Fibroblast of skin of left quadriceps (primary cell): ENCODE data around the gene HBB.
"Not testable (repeated sequence)": the region's sequence is repeated elsewhere in the genome, so short reads cannot be mapped to it uniquely, and the experiment has no call there.

Source experiments
- DNase-seq, 2 experiments: peaks; one replicate each; pipeline ENCODE4 v3.0.0-alpha.2; 2013; ENCODE audit warnings: low read depth in 2 of 2

Gene HBB

DNA sequence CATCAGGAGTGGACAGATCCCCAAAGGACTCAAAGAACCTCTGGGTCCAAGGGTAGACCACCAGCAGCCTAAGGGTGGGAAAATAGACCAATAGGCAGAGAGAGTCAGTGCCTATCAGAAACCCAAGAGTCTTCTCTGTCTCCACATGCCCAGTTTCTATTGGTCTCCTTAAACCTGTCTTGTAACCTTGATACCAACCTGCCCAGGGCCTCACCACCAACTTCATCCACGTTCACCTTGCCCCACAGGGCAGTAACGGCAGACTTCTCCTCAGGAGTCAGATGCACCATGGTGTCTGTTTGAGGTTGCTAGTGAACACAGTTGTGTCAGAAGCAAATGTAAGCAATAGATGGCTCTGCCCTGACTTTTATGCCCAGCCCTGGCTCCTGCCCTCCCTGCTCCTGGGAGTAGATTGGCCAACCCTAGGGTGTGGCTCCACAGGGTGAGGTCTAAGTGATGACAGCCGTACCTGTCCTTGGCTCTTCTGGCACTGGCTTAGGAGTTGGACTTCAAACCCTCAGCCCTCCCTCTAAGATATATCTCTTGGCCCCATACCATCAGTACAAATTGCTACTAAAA, at the start of gene HBB:
HBB (minus strand) TSS at position 340 of the 579 bp plus-strand sequence; CDS start at position 290, 50 bp downstream.
- no peak for DNase-seq

DNA sequence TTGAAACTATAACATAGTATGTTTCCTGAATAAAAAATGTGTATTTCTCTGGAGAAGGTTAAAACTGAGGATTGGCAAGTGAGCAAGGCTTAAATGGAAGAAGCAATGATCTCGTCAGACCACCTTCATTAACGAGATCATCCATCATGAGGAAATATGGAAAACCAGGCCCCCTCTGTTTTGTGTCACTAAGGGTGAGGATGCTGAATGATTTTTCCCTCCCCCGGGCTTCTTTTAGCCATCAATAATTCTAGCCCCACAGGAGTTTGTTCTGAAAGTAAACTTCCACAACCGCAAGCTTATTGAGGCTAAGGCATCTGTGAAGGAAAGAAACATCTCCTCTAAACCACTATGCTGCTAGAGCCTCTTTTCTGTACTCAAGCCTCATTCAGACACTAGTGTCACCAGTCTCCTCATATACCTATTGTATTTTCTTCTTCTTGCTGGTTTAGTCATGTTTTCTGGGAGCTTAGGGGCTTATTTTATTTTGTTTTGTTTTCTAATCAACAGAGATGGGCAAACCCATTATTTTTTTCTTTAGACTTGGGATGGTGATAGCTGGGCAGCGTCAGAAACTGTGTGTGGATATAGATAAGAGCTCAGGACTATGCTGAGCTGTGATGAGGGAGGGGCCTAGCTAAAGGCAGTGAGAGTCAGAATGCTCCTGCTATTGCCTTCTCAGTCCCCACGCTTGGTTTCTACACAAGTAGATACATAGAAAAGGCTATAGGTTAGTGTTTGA, 48.7 kb upstream of the HBB start:
- DNase-seq: no peak

DNA sequence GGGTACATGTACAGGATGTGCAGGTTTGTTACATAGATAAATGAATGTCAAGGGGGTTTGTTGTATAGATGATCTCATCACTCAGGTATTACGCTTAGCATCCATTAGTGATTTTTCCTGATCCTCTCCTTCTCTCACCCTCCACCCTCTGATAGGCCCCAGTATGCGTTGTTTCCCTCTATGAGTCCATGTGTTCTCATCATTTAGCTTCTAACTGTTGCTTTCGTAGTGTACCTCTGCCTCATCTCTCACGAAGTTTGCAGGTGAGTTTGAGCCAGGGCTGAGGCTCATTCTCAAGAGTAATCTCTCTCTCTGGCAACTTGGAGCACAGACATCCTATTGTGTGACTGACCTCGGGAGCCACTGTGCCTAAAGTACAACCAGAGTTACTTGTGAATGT, 47.5 kb upstream of the HBB start:
- DNase-seq: no peak

DNA sequence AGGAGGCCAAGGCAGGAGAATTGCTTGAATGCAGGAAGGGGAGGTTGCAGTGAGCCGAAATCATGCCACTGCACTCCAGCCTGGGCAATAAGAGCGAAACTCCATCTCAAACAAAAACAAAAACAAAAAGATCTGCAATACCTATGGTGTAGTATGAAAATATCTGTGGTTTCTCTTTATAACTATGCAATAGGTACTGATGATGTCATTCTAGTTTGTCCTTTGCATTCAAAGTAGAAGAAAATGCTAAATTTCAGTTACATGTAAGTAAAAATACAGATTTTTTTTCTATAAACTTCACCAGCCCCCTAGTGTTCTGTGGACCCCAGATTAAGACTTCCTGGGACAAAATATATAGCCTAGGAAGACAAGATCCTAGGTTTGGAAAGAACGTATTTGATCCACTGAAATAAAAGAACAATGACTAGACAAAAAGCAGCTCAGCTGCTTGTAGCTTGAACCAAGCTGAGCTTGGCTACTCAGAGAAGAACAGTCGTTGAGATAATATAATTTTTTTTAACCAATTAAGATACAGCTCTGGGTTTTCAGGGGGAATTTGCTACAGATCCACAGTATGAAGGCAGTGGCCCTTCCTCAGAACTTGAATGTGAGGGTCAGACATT, 45.6 kb upstream of the HBB start:
- no peak for DNase-seq

DNA sequence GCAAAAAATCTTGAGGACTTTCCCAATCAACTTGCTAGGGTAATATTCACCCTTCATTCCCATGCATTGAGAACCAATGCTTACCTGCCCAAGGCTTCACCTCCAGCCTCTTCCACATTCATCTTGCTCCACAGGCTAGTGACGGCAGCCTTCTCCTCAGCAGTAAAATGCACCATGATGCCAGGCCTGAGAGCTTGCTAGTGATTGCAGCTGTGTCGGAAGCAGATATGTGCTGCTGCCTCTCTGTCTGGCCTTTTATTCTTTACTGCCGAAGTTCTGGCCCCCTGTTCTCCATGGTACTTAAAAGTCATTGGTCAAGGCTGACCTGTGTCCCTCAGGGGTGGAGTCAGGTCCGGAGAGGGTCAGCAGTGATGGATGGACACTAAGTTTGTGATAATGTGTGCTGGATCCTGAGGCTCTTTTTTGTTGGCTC, 42.9 kb upstream of the HBB start, which contains the start of gene HBE1:
HBE1 (minus strand) TSS at position 231 of the 433 bp plus-strand sequence; CDS start at position 176, 55 bp downstream.
- DNase-seq: no peak

DNA sequence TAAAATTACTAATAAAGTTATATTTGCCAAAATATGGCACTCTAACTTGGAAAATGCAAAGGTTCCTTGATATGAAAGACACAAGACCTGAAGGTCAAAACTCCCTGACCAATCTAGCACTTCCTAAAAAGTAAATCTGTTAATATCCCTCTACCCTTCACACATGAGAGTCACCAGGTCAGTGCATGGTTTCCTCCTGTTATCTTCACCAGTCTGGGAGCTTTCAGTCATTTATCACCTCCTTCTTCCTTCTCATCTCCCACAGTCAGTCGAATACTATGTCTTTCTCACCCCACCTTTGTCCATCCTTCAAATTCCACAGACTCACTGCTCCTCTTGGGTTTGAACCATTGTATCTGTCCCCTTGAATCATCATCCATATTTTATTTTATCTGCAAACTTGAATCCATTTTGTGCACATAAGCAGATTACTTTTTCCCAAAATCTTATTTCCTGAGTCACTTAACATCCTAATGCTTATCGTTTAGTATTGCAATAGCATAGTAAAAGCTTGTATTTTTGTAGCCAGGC, 40.2 kb upstream of the HBB start:
- no peak for DNase-seq

DNA sequence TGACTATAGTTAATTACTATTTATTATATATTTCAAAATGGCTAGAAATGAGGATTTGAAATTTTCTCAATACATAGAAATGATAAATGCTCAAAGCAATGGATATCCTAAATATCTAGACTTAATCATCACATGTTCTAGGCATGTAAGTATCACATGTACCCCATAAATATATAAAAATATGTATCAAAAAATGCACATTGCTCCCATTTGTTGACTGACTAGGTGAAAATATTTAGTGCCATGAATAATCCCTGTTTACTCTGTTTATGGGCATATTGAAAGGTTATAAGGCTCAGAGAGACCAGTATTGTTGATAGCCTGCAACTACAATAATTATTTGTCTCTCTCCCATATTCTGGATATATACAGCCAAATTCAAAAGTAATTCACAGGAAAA, 39.7 kb upstream of the HBB start:
- DNase-seq: no peak

DNA sequence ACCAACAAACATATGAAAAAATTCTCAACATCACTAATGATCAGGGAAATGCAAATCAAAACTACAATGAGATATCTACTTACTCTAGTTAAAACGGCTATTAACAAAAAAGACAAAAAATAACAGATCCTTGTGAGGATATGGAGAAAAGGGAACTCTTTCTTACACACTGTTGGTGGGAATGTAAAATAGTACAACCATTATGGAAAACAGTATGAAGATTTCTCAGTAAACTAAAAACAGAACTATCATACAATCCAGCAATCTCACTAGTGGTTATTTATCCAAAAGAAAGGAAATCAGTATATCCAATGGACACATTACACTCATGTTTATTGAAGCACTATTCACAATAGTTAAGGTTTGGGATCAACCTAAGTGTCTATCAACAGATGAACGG, 39.0 kb upstream of the HBB start:
- no peak for DNase-seq

DNA sequence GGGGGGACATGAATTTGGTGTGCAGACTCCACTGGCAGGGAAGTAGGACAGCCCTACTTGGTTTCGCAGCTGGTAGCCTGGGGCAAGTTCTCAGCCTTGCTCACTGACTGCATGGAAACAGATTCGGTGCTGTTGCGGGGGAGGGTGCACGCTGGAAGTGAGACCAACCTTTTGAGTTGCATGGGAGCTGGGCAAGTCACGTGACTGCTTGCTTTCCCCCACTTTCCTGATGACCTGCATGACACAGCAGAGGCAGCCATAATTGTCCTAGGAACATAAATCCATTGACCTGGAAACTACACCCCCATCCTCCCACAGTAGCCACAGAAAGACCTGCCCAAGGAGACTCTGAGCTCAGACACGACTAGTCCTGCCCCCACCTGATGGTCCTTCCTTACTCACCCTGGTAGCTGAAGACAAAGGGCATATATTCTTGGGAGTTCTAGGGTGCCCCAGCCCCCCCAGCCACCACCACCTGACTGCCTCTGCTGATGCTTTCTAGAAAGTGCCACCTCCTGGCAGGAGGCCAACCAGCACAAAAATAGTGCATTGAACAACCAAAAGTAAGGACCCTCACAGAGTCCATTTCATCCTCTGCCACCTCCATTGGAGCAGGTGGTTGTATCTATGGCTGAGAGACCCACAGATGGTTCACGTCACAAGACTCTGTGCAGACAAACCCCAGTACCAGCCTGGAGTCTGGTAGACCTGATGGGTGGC, 31.8 kb upstream of the HBB start:
- no peak for DNase-seq

DNA sequence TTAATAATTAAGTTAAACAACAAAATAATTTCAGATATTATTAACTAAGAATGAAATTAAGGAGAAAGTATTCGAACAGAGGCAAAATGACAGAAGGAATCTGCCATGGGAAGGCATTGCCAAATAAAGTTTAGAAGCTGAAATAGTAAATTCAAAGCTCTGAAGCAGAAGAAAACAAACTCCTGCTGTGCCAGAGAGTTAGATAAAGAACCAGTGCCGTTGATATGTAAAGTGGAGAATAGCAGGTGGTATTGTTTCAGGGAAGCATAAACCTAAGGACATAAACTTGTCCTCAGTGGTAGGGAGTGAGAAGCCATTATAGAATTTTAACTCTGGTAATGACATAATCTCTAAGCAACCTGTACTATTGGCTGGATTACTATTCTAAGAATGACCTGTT, 30.4 kb upstream of the HBB start:
- DNase-seq: no peak

DNA sequence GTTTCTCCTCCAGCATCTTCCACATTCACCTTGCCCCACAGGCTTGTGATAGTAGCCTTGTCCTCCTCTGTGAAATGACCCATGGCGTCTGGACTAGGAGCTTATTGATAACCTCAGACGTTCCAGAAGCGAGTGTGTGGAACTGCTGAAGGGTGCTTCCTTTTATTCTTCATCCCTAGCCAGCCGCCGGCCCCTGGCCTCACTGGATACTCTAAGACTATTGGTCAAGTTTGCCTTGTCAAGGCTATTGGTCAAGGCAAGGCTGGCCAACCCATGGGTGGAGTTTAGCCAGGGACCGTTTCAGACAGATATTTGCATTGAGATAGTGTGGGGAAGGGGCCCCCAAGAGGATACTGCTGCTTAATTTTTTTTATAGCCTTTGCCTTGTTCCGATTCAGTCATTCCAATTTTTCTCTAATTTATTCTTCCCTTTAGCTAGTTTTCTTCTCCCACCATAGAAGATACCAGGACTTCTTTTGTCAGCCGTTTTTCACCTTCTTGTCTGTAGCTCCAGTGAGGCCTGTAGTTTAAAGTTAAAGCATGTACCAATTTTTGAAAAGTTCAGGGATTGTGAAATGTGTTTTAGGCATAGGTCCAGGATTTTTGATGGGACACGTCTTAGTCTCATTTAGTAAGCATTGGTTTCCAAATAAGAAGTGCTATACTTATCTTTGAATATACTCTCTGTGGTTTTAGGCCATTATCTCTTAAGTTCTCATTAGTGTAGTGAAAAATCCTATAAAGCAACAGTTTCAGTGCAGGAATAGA, 28.0 kb upstream of the HBB start, which contains the start of gene HBG2:
HBG2 (minus strand) TSS at position 136 of the 768 bp plus-strand sequence; CDS start at position 83, 53 bp downstream.
- DNase-seq: not testable (repeated sequence)

DNA sequence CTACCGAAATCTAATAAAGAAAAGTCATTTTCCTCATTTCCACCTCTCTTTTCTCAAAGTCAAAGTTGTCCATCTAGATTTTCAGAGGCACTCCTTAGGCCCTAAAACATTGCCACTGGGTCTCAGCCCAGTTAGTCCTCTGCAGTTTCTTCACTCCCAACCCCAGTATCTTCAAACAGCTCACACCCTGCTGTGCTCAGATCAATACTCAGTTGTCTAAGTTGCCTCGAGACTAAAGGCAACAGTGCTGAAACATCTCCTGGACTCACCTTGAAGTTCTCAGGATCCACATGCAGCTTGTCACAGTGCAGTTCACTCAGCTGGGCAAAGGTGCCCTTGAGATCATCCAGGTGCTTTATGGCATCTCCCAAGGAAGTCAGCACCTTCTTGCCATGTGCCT, 27.2 kb upstream of the HBB start:
- not testable (repeated sequence) for DNase-seq

DNA sequence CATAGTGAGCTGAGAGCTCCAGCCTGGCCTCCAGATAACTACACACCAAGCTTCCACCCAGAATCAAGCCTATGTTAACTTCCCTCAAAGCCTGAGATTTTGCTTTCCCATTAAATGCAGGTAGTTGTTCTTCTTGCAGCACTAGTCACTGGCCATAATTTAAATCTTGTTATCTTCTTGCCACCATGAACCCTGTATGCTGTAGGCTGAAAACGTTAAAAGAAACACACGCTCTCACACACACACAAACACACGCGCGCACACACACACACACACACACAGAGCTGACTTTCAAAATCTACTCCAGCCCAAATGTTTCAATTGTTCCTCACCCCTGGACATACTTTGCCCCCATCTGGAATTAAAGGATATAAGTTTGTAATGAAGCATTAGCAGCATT, 26.6 kb upstream of the HBB start:
- DNase-seq: not testable (repeated sequence)

DNA sequence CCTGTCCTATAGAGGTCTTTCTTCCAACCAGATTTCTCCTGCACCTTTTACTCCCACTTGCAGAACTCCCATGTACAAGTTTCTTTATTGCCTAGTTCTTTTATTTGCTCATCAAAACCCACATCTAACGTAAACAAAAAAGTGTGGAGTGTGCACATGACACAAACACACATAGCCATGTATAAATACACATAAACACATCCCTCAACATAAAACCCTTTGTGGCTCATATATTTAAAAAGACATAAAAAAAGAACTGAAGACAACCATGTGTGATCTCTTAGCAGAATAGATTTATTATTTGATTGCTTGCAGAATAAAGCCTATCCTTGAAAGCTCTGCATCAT, 26.0 kb upstream of the HBB start:
- no peak for DNase-seq

DNA sequence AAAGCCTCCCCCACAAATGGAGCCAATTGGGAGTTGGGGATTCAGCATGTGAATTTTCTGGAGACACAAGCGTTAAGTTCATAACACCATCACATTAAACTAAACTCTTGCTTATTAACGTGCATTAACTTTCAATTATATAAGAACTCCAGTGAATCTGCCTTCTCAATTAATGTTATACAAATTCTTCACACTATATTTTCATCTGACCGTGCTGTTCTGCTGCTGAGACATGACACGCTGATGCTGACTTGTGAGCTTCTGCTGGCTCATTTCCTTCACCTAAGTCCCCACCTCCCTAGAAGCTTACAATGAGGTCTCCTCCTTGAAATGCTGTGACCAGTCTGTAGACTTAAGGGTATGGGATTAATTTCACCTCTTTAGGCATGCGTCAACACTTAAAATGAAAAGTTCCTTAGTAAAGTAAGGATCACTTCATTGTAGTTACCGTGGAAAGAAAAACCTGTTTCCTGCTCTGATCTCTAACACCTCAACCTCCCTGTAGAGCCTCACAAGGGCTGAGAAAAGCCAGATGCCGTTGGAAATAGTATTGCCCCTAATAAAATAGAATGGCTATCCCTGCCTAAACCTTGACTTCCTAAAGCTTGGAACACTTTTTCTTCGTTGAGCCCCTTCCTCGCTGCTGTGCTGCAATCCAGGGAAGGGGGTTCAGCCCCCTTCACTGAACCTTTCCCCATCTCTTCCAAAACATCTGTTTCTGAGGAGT, 25.5 kb upstream of the HBB start:
- DNase-seq: no peak

DNA sequence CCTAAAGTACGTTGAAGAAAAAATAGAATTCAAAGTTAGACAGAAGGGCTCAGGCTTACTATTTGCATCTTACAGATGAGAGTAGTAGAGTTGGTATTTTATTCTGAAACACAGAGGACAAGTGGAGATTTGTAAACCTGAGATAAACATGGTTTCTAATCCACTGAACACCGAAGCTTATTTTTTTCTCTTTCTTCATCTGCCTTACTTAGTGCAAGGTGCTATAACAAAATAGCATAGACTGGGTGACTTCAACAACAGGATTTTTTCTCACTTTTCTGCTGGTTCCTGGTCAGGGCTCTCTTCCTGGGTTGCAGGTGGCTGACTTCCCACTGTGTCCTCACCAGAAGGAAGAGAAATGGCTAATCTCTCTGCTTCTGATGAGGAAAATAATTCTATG, 24.9 kb upstream of the HBB start:
- DNase-seq: no peak

DNA sequence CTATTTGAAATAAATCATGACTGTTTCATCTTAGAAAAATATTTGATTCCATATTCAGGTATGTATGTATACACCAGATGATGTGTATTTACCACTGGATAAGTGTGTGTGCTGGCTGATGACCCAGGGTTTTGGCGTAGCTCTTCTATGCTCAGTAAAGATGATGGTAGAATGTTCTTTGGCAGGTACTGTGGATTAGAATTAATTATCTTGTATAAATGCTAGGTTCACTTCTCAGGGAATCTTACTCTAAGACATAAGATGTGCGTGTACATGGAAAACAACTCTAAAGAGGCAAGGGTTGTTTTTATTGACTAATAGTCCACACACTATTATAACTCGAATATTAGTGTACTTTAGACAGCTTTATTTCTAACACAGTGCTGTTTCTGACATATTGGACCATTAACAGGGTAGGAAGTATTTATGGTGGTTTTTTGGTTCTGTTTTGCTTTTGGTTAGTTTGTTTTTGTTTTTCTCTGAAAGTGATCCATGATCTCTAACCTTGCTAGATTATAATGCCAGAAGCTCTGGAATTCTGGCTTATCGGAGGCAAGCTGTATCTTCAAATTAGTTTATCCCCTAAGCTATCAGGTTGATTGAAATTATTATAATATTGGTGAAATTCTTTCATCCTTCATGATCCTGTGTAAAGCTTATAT, 23.8 kb upstream of the HBB start:
- no peak for DNase-seq

DNA sequence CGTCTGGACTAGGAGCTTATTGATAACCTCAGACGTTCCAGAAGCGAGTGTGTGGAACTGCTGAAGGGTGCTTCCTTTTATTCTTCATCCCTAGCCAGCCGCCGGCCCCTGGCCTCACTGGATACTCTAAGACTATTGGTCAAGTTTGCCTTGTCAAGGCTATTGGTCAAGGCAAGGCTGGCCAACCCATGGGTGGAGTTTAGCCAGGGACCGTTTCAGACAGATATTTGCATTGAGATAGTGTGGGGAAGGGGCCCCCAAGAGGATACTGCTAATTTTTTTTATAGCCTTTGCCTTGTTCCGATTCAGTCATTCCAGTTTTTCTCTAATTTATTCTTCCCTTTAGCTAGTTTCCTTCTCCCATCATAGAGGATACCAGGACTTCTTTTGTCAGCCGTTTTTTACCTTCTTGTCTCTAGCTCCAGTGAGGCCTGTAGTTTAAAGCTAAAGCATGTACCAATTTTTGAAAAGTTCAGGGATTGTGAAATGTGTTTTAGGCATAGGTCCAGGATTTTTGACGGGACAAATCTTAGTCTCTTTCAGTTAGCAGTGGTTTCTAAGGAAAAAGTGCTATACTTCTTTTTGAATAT, 23.0 kb upstream of the HBB start, which contains the start of gene HBG1:
HBG1 (minus strand) TSS at position 51 of the 590 bp plus-strand sequence. CDS start 53 bp downstream, outside the sequence.
- DNase-seq: not testable (repeated sequence)

DNA sequence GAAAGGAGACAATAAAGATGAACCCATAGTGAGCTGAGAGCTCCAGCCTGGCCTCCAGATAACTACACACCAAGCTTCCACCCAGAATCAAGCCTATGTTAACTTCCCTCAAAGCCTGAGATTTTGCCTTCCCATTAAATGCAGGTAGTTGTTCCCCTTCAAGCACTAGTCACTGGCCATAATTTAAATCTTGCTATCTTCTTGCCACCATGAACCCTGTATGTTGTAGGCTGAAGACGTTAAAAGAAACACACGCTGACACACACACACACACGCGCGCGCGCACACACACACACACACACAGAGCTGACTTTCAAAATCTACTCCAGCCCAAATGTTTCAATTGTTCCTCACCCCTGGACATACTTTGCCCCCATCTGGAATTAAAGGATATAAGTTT, 21.6 kb upstream of the HBB start:
- DNase-seq: not testable (repeated sequence)
